GM12878 (cell line): Measurements from ENCODE around the gene SRP14. TPM values are rescaled to one million over a fixed set of nuclear protein-coding genes. Genes with fewer than 3 reads are reported as not detected.

Source experiments
- ATAC-seq: fragments of 200-7000 bp; cut with Tn5 transposase; 3 replicates; pipeline ENCODE4 v1.9.1; 2020; ENCODE audit warnings: mild to moderate bottlenecking, moderate library complexity
- BruUV-seq: library from RNA; stranded (reverse); fragments of 400-500 nt; replicated peaks from 2 replicates; lab custom pipeline; 2021; lab: Mats Ljungman, UMichigan
- CTCF ChIA-PET: fragments of 300-600 bp; sonication (Branson Sonifier 250); formaldehyde crosslinking; extraction: SDS; loops from one replicate; lab custom pipeline; 2021; ENCODE audit warnings: inconsistent platforms; lab: Yijun Ruan, JAX
- POLR2A ChIA-PET: fragments of 350-600 bp; formaldehyde crosslinking; extraction: SDS; loops from one replicate; lab custom pipeline; 2021; ENCODE audit warnings: inconsistent platforms; lab: Charles Lee
- RAD21 ChIA-PET: fragments of 300-600 bp; sonication (Branson Sonifier 250); formaldehyde crosslinking; loops from one replicate; lab custom pipeline; 2023; ENCODE audit warnings: antibody characterized with exemption; ENCODE audit not compliant: unreplicated experiment; lab: Charles Lee
- SMC1A ChIA-PET: fragments of 300-600 bp; sonication (Branson Sonifier 250); formaldehyde crosslinking; loops from one replicate; lab custom pipeline; 2023; ENCODE audit not compliant: unreplicated experiment, uncharacterized antibody; lab: Charles Lee
- DNase-seq: peaks from one replicate; pipeline ENCODE4 v3.0.0-alpha.2; 2011; ENCODE audit warnings: low read depth, low spot score
- FAIRE-seq: peaks from 3 replicates; lab custom pipeline; 2011; peaks lifted over from hg19 to GRCh38; lab: Jason Lieb, UNC
- H2AFZ ChIP-seq: 2 replicates; pipeline ENCODE4 v1.6.0; 2011; ENCODE audit warnings: low read depth, low read length, control low read depth; ENCODE audit not compliant: control insufficient read depth
- H3K27ac ChIP-seq: 2 replicates; pipeline ENCODE4 v1.5.1; 2011; ENCODE audit warnings: control low read depth; ENCODE audit not compliant: control insufficient read depth, insufficient read depth
- H3K27me3 ChIP-seq, 2 experiments: replicated peaks in 1 of 2; 2 replicates each; pipeline versions ENCODE4 v1.6.0 to v1.6.1; 2011; ENCODE audit warnings: low read length in 1 of 2; ENCODE audit not compliant: control insufficient read depth in 2 of 2, insufficient read depth in 2 of 2
- H3K36me3 ChIP-seq, 2 experiments: 2 replicates each; pipeline ENCODE4 v1.5.1; 2011; ENCODE audit warnings: low read length in 1 of 2; ENCODE audit not compliant: control insufficient read depth in 2 of 2, insufficient read depth in 2 of 2
- H3K4me1 ChIP-seq: 2 replicates; pipeline ENCODE4 v1.6.1; 2011; ENCODE audit warnings: mild to moderate bottlenecking, low read length, moderate library complexity, mixed read lengths; ENCODE audit not compliant: control insufficient read depth, insufficient read depth
- H3K4me2 ChIP-seq: 2 replicates; pipeline ENCODE4 v1.6.0; 2011; ENCODE audit warnings: control low read depth; ENCODE audit not compliant: control insufficient read depth, insufficient read depth
- H3K4me3 ChIP-seq: fragments of 200-600 bp; sonication (generic); 2 replicates; pipeline ENCODE4 v1.5.1; 2016
- H3K79me2 ChIP-seq: 2 replicates; pipeline ENCODE4 v1.6.0; 2011; ENCODE audit warnings: low read length; ENCODE audit not compliant: control insufficient read depth, insufficient read depth
- H3K9ac ChIP-seq: 2 replicates; pipeline ENCODE4 v1.8.0; 2011; ENCODE audit warnings: low read length, control low read depth, mixed read lengths; ENCODE audit not compliant: control insufficient read depth, insufficient read depth
- H3K9me3 ChIP-seq: replicated peaks from 3 replicates; pipeline ENCODE4 v1.5.1; 2011; ENCODE audit warnings: mild to moderate bottlenecking, low read length; ENCODE audit not compliant: control insufficient read depth, insufficient read depth
- H4K20me1 ChIP-seq: 2 replicates; pipeline ENCODE4 v1.6.0; 2011; ENCODE audit not compliant: control insufficient read depth, insufficient read depth
- CREB1 ChIP-seq: IDR thresholded peaks from 2 replicates; pipeline ENCODE4 v1.6.1; 2012; ENCODE audit warnings: low read depth, mild to moderate bottlenecking, inconsistent platforms
- WGBS: methylation state at CpG from one replicate; pipeline ENCODE4 v1.1.6; 2016; ENCODE audit warnings: low lambda C conversion rate; ENCODE audit not compliant: insufficient replicate concordance, insufficient coverage; ENCODE audit errors: missing lambda C conversion rate; 5-methylcytosine and 5-hydroxymethylcytosine counted together
- in situ Hi-C: fragments of 300-500 bp; cut with MboI; formaldehyde crosslinking; loops from 9 replicates; pipeline ENCODE4 v1.14.3; 2018; ENCODE audit warnings: mixed read lengths
- intact Hi-C: fragments of 100-400 bp; cut with micrococcal nuclease; formaldehyde crosslinking; loops from one replicate; pipeline ENCODE4 v1.14.2; 2022; ENCODE audit not compliant: unreplicated experiment
- polyA plus RNA-seq, 11 experiments: library from polyadenylated mRNA; depleted of rRNA in 4 of 11; unstranded in 6 of 11; stranded (reverse) in 5 of 11; fragments of >200 nt; fragmentation: Nextera tagmentation in 4 of 11; fragmentation: Illumina TruSeq in 1 of 11; extraction: Ambion mirVana in 4 of 11; extraction: Trizol in 1 of 11; gene quantifications; 1 replicate in 1 of 11; 2 replicates in 10 of 11; pipeline versions ENCODE4 v1.2.1 to v1.2.3, GENCODE V29; 2011 to 2016; ENCODE audit warnings: inconsistent platforms in 2 of 11, missing spikeins in 2 of 11, low read depth in 1 of 11
- total RNA-seq, 4 experiments: library from RNA; depleted of rRNA in 3 of 4; stranded (reverse); fragments of >200 nt in 3 of 4; fragmentation: Illumina TruSeq in 1 of 4; extraction: Trizol in 1 of 4; gene quantifications; 2 replicates each; pipeline versions ENCODE4 v1.2.1 to v1.2.3, GENCODE V29; 2013 to 2021
- TF ChIP-seq, protein P1 (sequence below), 3 experiments: IDR thresholded peaks in 2 of 3; conservative IDR thresholded peaks in 1 of 3; 2 replicates each; pipeline ENCODE4 v1.5.1; 2011; ENCODE audit warnings: low read depth in 3 of 3, low read length in 3 of 3, mild to moderate bottlenecking in 3 of 3, control low read depth in 2 of 3, moderate library complexity in 2 of 3, inconsistent platforms in 1 of 3, mixed read lengths in 1 of 3; ENCODE audit not compliant: control insufficient read depth in 2 of 3, insufficient read depth in 1 of 3; ENCODE audit errors: extremely low read depth in 1 of 3

SRP14 gene
- total and polyA plus RNA-seq, 10 of the 15 experiments (the other 5 are each of a cell fraction or from before 2014, with no cell fraction given): 141 to 1,182 (median 493) TPM

GRCh38 chr15:40053079-40053830 lies 14.3 kb upstream of the SRP14 start:
- H3K9me3 ChIP-seq: no peaks in the 10 kb centered on the region
- TF ChIP-seq, protein P1, sequence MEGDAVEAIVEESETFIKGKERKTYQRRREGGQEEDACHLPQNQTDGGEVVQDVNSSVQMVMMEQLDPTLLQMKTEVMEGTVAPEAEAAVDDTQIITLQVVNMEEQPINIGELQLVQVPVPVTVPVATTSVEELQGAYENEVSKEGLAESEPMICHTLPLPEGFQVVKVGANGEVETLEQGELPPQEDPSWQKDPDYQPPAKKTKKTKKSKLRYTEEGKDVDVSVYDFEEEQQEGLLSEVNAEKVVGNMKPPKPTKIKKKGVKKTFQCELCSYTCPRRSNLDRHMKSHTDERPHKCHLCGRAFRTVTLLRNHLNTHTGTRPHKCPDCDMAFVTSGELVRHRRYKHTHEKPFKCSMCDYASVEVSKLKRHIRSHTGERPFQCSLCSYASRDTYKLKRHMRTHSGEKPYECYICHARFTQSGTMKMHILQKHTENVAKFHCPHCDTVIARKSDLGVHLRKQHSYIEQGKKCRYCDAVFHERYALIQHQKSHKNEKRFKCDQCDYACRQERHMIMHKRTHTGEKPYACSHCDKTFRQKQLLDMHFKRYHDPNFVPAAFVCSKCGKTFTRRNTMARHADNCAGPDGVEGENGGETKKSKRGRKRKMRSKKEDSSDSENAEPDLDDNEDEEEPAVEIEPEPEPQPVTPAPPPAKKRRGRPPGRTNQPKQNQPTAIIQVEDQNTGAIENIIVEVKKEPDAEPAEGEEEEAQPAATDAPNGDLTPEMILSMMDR (IDR thresholded peaks at IDR 0.05 in 2 of 3, conservative IDR thresholded peaks at IDR 0.05 in 1 of 3; ENCODE audit: control insufficient read depth in 2 of 3, extremely low read depth in 1 of 3, insufficient read depth in 1 of 3, low read depth in 3 of 3, low read length in 3 of 3): peak in 2 of 3 experiments; percentile 17 to 24; a peak in 2 of 6 replicates
- no peak for TF ChIP-seq CREB1
- H3K36me3 ChIP-seq: no peaks in the 10 kb centered on the region; a peak in 1 of 4 replicates
- RAD21 ChIA-PET: interaction anchor here (1.5 to 21.0 kb wide), 3 partner anchors 7 to 62 kb away, joined by 4 to 509 read pairs (median 151); partner anchors contain the start of gene BMF
- 0 out of 2 replicates have a peak, but pooled peaks cover 2% of the 10 kb centered on the region for H3K79me2 ChIP-seq
- FAIRE-seq (no peak), DNase-seq (no peak), ATAC-seq (no peak)
- in situ Hi-C loops: loop anchor here (10.0 kb wide), 1 partner anchor 52 kb away; the partner anchor contains the start of gene BMF
- CTCF ChIA-PET: interaction anchor here (1.0 to 23.9 kb wide), 9 partner anchors 8 to 222 kb away, joined by 3 to 578 read pairs (median 6); partner anchors contain the start of gene BMF
- 81% methylated on average over 12 of the region's 12 CpGs for WGBS
- H3K27me3 ChIP-seq: no peaks in the 10 kb centered on the region
- H3K4me2 ChIP-seq: peak overlapping the region; percentile 88; the same call in 1 of the 2 replicates
- SMC1A ChIA-PET: interaction anchor here (0.9 to 5.9 kb wide), 10 partner anchors 8 to 153 kb away, joined by 3 to 99 read pairs (median 7); no protein-coding TSS in a partner anchor
- H3K4me1 ChIP-seq: peaks cover 57% of the 10 kb centered on the region
- no TSS peak for BruUV-seq
- POLR2A ChIA-PET: interaction anchor here (0.6 to 5.8 kb wide), 8 partner anchors 10 to 115 kb away, joined by 4 to 72 read pairs (median 6); partner anchors contain the start of genes BMF and SRP14
- peak overlapping the region; percentile 89 for H3K27ac ChIP-seq
- H4K20me1 ChIP-seq: no peaks in the 10 kb centered on the region
- intact Hi-C loops: no loop called here
- no peak overlapping the region for H3K4me3 ChIP-seq
- H3K9ac ChIP-seq: no peak overlapping the region
- no peak overlapping the region for H2AFZ ChIP-seq
